ENCODE data around the gene GRAMD4.

The GRAMD4 gene

GRCh38 chr22:46585340-46586122 is 34.7 kb upstream of the GRAMD4 start:
- Histone ChIP-seq H3K9me3 (ENCODE audit: control insufficient read depth in 2 of 2, low read length in 2 of 2) (no peaks in the 10 kb centered on the region), H3K4me1 (ENCODE audit: control insufficient read depth, insufficient read depth, low read length) (peaks cover 10% of the 10 kb centered on the region), H3K4me3 (ENCODE audit: low read length in 2 of 2) (no peak overlapping the region), H3K36me3 (ENCODE audit: control insufficient read depth in 2 of 2, insufficient read depth in 2 of 2, low read length in 2 of 2) (no peaks in the 10 kb centered on the region), H3K27me3 (ENCODE audit: control insufficient read depth in 1 of 2, insufficient read depth in 2 of 2, low read length in 2 of 2) (no peaks in the 10 kb centered on the region), H3K27ac (ENCODE audit: low read length) (no peak overlapping the region), H3K9ac (ENCODE audit: low read length in 2 of 2) (no peak overlapping the region)

GRCh38 chr22:46586123-46586519 is 34.1 kb upstream of the GRAMD4 start:
- Histone ChIP-seq H3K4me3 (ENCODE audit: low read length in 2 of 2) (no peak overlapping the region), H3K9me3 (ENCODE audit: control insufficient read depth in 2 of 2, low read length in 2 of 2) (no peaks in the 10 kb centered on the region), H3K27ac (ENCODE audit: low read length) (no peak overlapping the region), H3K4me1 (ENCODE audit: control insufficient read depth, insufficient read depth, low read length) (peaks cover 10% of the 10 kb centered on the region), H3K27me3 (ENCODE audit: control insufficient read depth in 1 of 2, insufficient read depth in 2 of 2, low read length in 2 of 2) (no peaks in the 10 kb centered on the region), H3K36me3 (ENCODE audit: control insufficient read depth in 2 of 2, insufficient read depth in 2 of 2, low read length in 2 of 2) (no peaks in the 10 kb centered on the region), H3K9ac (ENCODE audit: low read length in 2 of 2) (no peak overlapping the region)

- Histone ChIP-seq H3K4me1 (ENCODE audit: control insufficient read depth, insufficient read depth, low read length) (peaks cover 10% of the 10 kb centered on the region), H3K27me3 (ENCODE audit: control insufficient read depth in 1 of 2, insufficient read depth in 2 of 2, low read length in 2 of 2) (no peaks in the 10 kb centered on the region), H3K9me3 (ENCODE audit: control insufficient read depth in 2 of 2, low read length in 2 of 2) (no peaks in the 10 kb centered on the region), H3K36me3 (ENCODE audit: control insufficient read depth in 2 of 2, insufficient read depth in 2 of 2, low read length in 2 of 2) (no peaks in the 10 kb centered on the region), H3K9ac (ENCODE audit: low read length in 2 of 2) (no peak overlapping the region), H3K27ac (ENCODE audit: low read length) (no peak overlapping the region), H3K4me3 (ENCODE audit: low read length in 2 of 2) (no peak overlapping the region)
Measured at GRCh38 chr22:46586531-46587011, 33.6 kb upstream of the GRAMD4 start.

- Histone ChIP-seq H3K4me3 (ENCODE audit: low read length in 2 of 2) (no peak overlapping the region), H3K36me3 (ENCODE audit: control insufficient read depth in 2 of 2, insufficient read depth in 2 of 2, low read length in 2 of 2) (no peaks in the 10 kb centered on the region), H3K9me3 (ENCODE audit: control insufficient read depth in 2 of 2, low read length in 2 of 2) (no peaks in the 10 kb centered on the region), H3K27me3 (ENCODE audit: control insufficient read depth in 1 of 2, insufficient read depth in 2 of 2, low read length in 2 of 2) (no peaks in the 10 kb centered on the region), H3K9ac (ENCODE audit: low read length in 2 of 2) (no peak overlapping the region), H3K27ac (ENCODE audit: low read length) (no peak overlapping the region), H3K4me1 (ENCODE audit: control insufficient read depth, insufficient read depth, low read length) (peaks cover 11% of the 10 kb centered on the region)
Measured at GRCh38 chr22:46587061-46587460, 33.1 kb upstream of the GRAMD4 start.

GRCh38 chr22:46587492-46588278 is 32.5 kb upstream of the GRAMD4 start:
- no peak overlapping the region for H3K4me3 ChIP-seq (ENCODE audit: low read length in 2 of 2)
- H3K27ac ChIP-seq (ENCODE audit: low read length): no peak overlapping the region
- H3K27me3 ChIP-seq (ENCODE audit: control insufficient read depth in 1 of 2, insufficient read depth in 2 of 2, low read length in 2 of 2): no peaks in the 10 kb centered on the region
- H3K4me1 ChIP-seq (ENCODE audit: control insufficient read depth, insufficient read depth, low read length): peaks cover 14% of the 10 kb centered on the region
- no peaks in the 10 kb centered on the region for H3K36me3 ChIP-seq (ENCODE audit: control insufficient read depth in 2 of 2, insufficient read depth in 2 of 2, low read length in 2 of 2)
- no peaks in the 10 kb centered on the region for H3K9me3 ChIP-seq (ENCODE audit: control insufficient read depth in 2 of 2, low read length in 2 of 2)
- no peak overlapping the region for H3K9ac ChIP-seq (ENCODE audit: low read length in 2 of 2)

GRCh38 chr22:46588279-46589140 is 31.7 kb upstream of the GRAMD4 start:
- no peaks in the 10 kb centered on the region for H3K27me3 ChIP-seq (ENCODE audit: control insufficient read depth in 1 of 2, insufficient read depth in 2 of 2, low read length in 2 of 2)
- H3K4me1 ChIP-seq (ENCODE audit: control insufficient read depth, insufficient read depth, low read length): peaks cover 14% of the 10 kb centered on the region
- no peak overlapping the region for H3K27ac ChIP-seq (ENCODE audit: low read length)
- no peaks in the 10 kb centered on the region for H3K36me3 ChIP-seq (ENCODE audit: control insufficient read depth in 2 of 2, insufficient read depth in 2 of 2, low read length in 2 of 2)
- no peak overlapping the region for H3K9ac ChIP-seq (ENCODE audit: low read length in 2 of 2)
- H3K9me3 ChIP-seq (ENCODE audit: control insufficient read depth in 2 of 2, low read length in 2 of 2): no peaks in the 10 kb centered on the region
- no peak overlapping the region for H3K4me3 ChIP-seq (ENCODE audit: low read length in 2 of 2)

- no peak overlapping the region for H3K27ac ChIP-seq (ENCODE audit: low read length)
- H3K4me3 ChIP-seq (ENCODE audit: low read length in 2 of 2): no peak overlapping the region
- no peaks in the 10 kb centered on the region for H3K9me3 ChIP-seq (ENCODE audit: control insufficient read depth in 2 of 2, low read length in 2 of 2)
- H3K4me1 ChIP-seq (ENCODE audit: control insufficient read depth, insufficient read depth, low read length): peaks cover 14% of the 10 kb centered on the region
- H3K36me3 ChIP-seq (ENCODE audit: control insufficient read depth in 2 of 2, insufficient read depth in 2 of 2, low read length in 2 of 2): no peaks in the 10 kb centered on the region
- no peak overlapping the region for H3K9ac ChIP-seq (ENCODE audit: low read length in 2 of 2)
- H3K27me3 ChIP-seq (ENCODE audit: control insufficient read depth in 1 of 2, insufficient read depth in 2 of 2, low read length in 2 of 2): no peaks in the 10 kb centered on the region
Measured at GRCh38 chr22:46589141-46589748, 30.9 kb upstream of the GRAMD4 start.

GRCh38 chr22:46589871-46590271 is 30.3 kb upstream of the GRAMD4 start:
- peaks cover 8% of the 10 kb centered on the region for H3K4me1 ChIP-seq (ENCODE audit: control insufficient read depth, insufficient read depth, low read length)
- H3K27ac ChIP-seq (ENCODE audit: low read length): no peak overlapping the region
- H3K9ac ChIP-seq (ENCODE audit: low read length in 2 of 2): no peak overlapping the region

GRCh38 chr22:46590334-46590733 is 29.9 kb upstream of the GRAMD4 start:
- Histone ChIP-seq H3K9ac (ENCODE audit: low read length in 2 of 2) (no peak overlapping the region), H3K27me3 (ENCODE audit: control insufficient read depth in 1 of 2, insufficient read depth in 2 of 2, low read length in 2 of 2) (no peaks in the 10 kb centered on the region), H3K4me1 (ENCODE audit: control insufficient read depth, insufficient read depth, low read length) (peaks cover 6% of the 10 kb centered on the region), H3K9me3 (ENCODE audit: control insufficient read depth in 2 of 2, low read length in 2 of 2) (no peaks in the 10 kb centered on the region), H3K27ac (ENCODE audit: low read length) (no peak overlapping the region), H3K36me3 (ENCODE audit: control insufficient read depth in 2 of 2, insufficient read depth in 2 of 2, low read length in 2 of 2) (no peaks in the 10 kb centered on the region), H3K4me3 (ENCODE audit: low read length in 2 of 2) (no peak overlapping the region)

More at GRCh38 chr22:46589871-46590271, 30.3 kb upstream of the GRAMD4 start:
- H3K36me3 ChIP-seq (ENCODE audit: control insufficient read depth in 2 of 2, insufficient read depth in 2 of 2, low read length in 2 of 2): no peaks in the 10 kb centered on the region
- H3K4me3 ChIP-seq (ENCODE audit: low read length in 2 of 2): no peak overlapping the region
- H3K9me3 ChIP-seq (ENCODE audit: control insufficient read depth in 2 of 2, low read length in 2 of 2): no peaks in the 10 kb centered on the region
- H3K27me3 ChIP-seq (ENCODE audit: control insufficient read depth in 1 of 2, insufficient read depth in 2 of 2, low read length in 2 of 2): no peaks in the 10 kb centered on the region

GRCh38 chr22:46591930-46592329 is 28.3 kb upstream of the GRAMD4 start:
- H3K9ac ChIP-seq (ENCODE audit: low read length in 2 of 2): no peak overlapping the region
- H3K9me3 ChIP-seq (ENCODE audit: control insufficient read depth in 2 of 2, low read length in 2 of 2): no peaks in the 10 kb centered on the region
- H3K27me3 ChIP-seq (ENCODE audit: control insufficient read depth in 1 of 2, insufficient read depth in 2 of 2, low read length in 2 of 2): no peaks in the 10 kb centered on the region
- H3K4me1 ChIP-seq (ENCODE audit: control insufficient read depth, insufficient read depth, low read length): peaks cover 10% of the 10 kb centered on the region
- H3K36me3 ChIP-seq (ENCODE audit: control insufficient read depth in 2 of 2, insufficient read depth in 2 of 2, low read length in 2 of 2): no peaks in the 10 kb centered on the region
- H3K27ac ChIP-seq (ENCODE audit: low read length): no peak overlapping the region
- H3K4me3 ChIP-seq (ENCODE audit: low read length in 2 of 2): no peak overlapping the region
